HG02973 (cell line): Measurements from ENCODE around the gene LECT2.

Experiments
- ATAC-seq: cut with Tn5 transposase; IDR thresholded peaks from one replicate; pipeline ENCODE4 v1.9.1; 2021; ENCODE audit warnings: moderate library complexity; ENCODE audit not compliant: unreplicated experiment

Gene LECT2

DNA sequence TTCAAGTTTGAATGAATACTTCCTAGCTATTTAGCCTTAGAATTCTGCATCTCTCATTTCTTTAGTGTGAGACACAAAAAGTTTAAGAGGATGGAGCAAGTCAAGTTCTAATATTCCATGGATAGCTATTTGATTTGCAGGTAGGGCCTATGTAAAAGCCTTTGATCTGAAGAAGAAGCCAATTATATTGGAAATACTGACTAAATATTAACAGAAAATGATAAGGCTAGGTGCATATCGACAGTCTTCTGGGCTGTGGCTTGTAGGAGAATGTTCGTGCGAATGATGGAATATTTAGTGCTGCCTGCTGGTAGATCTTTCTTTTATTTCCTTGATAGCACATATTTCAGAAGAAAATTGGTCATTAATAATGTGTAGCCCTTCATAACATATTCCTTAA lies at the start of gene LECT2:
TSS of gene LECT2 (minus strand) at position 85 of the 400 bp plus-strand sequence. CDS start 150 bp downstream, outside the sequence.
- no peak for ATAC-seq

DNA sequence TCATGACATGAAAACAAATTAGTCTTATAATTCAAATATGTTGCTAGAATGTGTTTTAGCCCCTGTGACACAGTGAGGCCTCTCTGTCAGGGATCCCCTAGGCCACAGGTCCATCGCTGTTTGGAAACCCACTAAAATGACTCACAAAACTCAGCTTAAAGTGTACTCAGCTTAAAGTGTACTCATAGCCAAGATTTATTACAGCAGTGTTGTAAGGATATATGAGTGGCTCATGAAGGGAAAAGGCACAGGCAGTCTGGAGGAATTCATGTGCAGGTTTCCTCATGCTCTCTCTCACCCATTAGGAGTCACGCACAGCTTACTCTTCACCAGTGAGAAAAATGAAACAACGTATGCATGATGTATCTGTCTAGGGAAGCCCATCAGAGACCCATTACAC lies 49.7 kb upstream of the LECT2 start:
- ATAC-seq, result no peak

DNA sequence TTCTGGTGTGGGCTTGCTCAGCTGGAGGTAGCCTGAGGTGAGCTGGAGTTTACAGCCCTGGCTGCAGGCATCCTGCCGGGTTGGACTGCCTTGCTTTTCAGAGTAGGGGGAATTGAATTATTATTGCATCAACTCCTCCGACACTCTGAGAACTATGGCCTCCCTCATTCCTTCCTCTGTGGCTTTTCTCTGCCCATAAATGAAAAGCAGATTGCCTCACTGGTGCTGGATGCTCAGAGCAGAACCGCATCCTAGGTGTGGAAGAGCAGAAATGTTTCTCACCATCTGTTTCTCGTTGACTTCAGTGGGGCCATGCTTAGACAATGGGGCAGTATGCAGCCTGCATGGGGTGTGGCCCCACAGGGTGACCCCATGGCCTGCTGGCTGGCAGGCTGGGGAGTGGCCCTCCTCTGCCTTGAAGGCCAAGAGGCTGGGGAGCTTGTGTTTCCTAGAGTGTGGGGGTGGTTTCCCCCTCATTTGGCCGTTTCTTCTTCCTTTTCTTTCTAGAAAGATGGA lies 46.7 kb upstream of the LECT2 start:
- no peak for ATAC-seq

DNA sequence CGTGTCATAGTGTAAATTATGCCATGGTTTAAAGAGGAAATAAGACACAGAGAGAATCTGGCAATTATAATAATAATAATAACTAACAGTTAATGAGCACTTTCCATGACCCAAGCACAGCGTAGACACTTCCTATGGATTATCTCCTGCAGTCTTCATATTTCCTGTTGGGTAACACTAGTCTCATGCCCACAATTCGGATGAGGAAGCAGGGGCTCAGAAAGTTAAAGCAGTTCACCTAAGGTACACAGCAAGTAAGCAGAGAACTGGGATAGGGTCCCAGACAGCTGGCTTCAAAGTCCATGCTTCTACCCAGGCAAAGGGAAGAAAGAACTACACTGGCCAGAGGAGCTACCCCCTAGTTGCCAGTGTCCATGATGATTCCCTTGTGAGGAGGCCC lies 46.1 kb upstream of the LECT2 start:
- ATAC-seq, result no peak

DNA sequence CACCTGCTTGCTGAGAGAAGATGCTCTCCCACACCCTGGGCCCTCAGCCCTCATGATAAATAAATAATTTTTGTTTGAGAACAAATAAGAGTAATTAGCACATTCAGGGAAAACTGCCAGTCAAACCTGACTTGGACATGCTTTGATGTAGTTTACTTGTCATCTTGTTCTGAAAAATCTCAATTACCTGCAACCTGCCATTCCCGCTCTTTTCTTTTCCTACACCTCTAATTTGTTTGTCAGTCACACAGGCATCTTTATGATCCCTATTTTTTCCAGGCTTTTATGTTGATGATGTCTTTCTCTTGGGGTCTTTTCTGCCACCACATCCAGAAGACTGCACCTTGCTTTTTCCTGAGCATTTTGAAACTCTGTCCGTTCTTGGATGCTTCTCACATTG lies 45.4 kb upstream of the LECT2 start:
- no peak for ATAC-seq

DNA sequence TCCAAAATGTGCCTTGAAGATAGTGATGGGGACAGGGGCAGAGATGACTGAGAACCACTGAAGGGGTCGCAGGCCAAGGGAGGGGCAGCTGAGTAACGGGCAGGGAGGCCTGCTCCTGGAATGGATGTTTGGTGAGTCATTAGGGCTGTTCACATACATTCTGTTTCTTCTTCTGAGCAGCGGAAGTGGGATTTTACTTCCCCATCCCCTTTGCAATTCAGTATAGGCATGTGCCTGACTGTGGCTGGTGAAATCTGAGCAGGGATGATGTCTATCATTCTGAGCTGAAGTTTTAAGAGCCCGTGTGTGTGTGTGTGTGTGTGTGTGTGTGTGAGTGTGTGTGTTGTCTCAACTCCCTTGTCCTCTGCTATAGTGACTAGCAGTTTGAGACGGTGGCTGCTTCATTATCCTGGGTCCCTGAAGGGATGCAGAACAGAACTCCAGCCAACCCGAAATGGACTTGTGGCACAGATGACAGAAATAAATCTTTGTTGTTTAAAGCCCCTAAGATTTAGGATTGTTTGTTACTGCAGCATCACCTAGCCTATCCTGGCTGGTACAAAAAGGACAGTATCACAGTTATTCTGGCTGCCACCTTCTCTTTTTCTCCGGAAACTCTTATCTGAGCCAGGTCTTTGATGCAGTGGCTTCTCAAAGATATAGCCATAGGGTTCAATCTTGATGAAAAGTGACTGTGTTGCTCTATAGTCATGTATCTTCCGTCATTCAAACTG lies 44.8 kb upstream of the LECT2 start:
- no peak for ATAC-seq

DNA sequence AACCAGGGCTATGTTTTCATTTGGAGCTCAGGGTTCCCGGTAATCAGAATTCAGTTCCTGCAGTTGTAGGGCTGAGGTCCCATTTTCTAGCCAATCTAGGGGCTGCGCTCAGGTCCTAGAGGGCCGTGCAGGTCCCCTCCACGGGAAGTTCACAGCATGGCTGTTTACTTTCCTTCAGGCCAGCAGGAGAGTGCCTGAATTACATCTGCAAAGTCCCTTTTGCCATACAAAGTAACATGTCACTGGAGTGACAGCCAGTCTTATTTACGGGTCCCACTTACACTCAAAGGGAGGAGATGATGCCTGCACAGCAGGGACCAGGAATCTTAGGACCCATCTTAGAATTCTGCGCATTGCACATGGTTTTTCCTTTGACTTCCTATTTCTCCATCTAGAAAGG lies 44.1 kb upstream of the LECT2 start:
- ATAC-seq, result no peak

DNA sequence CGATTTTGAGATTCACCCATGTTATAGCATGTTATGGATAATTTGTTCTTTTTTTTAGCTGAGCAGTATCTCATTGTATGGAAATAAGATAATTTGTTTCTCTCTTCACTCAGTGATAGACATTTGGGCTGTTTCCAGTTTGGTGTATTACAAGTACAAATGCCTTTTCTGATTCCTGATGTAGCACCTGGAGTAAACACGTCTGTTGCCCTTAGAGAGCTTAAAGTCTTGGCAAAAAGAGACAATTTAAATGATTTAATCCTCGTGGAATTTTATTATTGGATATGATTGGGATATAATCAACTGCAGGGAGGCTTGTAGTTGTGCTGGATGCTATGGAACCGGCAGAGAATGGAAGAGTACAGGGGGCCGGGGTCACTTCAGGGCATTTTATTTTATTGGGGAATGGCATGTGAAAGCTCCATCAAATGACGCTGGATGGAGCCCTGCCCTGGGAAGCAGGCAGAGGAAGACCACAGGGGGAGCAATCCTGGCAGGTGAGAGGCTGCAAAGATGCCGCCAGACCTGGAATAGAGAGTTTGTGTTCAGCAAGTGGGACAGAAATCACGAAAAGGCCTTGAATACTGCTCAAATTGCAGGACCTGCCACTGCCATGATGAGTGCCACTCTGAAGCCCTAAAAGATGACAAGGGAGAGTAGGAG lies 43.0 kb upstream of the LECT2 start:
- ATAC-seq, result no peak

DNA sequence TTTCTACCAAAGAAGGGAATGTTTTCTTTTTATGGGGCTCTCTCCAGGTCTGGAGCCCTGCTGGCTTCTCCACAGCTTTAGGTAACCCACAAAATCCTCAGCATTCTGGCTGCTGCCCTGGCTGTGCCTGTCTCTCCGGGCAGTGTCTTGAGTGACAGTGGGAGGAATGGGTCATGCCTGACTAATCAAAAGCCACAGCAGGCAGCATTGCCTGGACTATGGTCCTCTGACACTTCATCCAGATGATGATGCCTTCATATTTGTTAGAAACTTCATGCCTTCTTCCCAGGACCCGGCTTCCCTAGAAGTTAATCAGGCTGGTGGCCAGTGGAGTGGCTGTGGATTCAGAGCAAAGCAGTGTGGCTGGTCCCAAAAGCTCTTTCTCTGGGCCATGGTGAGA lies 41.8 kb upstream of the LECT2 start:
- no peak for ATAC-seq

DNA sequence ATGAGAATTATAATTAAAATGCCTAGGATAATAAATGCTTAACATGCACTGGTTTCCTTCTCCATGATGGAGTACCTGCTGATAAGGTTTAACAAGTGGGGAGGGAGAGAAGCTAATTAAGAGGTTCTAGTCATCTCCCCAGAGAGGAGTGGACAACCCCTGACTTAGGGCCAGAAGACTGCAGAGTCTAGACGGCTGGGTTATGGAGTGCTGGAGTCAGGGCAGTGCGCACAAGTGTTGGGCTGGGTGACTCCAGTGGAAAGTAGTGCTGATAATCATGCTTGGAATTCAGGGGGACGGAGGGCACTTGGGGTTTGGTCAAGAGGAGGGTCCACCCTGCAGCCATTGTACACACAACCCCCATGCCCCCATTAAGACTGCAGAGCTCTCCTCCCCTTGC lies 41.2 kb upstream of the LECT2 start:
- ATAC-seq, result no peak

DNA sequence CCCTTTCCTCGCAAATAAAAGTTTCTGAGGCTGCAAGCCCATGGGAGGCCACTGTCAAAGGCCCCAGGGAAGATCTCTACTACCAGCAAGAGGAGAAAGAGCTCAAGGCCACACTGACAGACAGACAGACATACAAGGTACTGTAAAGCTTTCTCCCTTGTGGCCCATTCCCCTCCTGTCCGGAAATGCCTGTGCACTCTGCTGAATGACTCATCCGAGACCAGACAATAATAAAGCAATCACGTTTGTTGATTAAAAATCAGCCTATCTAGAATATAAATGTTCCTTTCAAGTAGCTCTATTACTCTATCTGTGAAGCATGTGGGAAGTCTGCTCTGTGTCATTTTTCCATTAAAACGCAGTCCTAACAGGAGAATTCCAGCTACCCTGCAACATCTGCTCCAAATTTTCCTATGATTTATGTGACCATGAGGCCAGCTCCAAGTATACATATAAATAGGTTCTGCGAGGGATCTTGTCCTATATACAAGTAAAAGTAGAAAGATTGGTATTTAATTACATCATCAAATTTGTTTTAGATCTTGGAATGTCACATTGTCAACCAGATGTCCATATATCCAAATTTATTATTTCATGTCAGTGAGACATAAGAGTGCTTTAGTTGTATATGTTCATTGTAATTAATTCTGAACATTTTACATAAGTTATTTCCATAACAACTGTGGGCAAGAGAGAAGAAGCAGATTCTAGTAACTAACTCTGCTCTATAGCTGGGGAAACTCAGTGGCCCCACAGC lies 39.3 kb upstream of the LECT2 start:
- no peak for ATAC-seq

DNA sequence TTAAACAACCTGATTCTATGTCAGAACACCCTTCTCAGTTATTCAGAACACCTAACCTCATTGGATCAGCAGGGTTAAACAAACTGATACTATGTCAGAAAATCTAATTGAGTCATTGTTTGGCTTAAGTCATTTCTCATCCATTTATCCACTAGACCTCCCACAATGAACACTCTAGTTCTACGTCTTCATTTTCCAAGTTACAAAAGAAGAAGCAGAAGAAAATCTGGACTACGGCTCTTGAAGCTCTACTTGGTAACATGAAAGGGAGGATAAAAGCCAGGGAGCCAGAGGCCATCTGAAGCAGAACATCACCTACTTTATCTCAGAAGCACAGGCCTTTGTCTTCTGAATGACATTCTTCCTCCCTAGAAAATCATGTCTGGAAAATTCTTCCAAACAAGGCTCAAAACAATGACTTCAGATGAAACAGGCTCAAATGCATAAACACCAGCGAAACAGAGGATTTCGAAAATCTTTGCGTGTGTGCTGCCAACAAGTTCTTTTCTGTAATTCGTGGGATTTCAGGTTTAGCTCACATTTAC lies 38.6 kb upstream of the LECT2 start:
- no peak for ATAC-seq

DNA sequence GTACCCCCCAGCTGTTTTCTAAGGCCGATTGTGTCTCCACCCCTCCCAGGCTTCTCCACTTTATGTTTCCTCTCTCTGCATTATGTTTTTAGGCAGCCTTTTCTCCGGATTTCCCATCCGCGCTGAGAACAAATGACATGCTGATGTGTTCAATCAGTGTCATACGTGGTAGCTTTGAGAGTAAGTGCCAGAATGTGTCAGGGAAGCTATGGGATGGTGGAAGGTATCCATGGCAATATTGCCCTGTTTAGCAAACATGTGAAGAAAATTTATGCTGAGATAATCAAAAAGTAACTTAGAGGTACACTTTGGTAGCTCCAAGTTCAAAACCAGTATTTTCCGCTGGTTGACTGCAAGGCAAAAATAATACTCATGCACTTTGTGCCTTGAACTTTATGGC lies 36.6 kb upstream of the LECT2 start:
- no peak for ATAC-seq

DNA sequence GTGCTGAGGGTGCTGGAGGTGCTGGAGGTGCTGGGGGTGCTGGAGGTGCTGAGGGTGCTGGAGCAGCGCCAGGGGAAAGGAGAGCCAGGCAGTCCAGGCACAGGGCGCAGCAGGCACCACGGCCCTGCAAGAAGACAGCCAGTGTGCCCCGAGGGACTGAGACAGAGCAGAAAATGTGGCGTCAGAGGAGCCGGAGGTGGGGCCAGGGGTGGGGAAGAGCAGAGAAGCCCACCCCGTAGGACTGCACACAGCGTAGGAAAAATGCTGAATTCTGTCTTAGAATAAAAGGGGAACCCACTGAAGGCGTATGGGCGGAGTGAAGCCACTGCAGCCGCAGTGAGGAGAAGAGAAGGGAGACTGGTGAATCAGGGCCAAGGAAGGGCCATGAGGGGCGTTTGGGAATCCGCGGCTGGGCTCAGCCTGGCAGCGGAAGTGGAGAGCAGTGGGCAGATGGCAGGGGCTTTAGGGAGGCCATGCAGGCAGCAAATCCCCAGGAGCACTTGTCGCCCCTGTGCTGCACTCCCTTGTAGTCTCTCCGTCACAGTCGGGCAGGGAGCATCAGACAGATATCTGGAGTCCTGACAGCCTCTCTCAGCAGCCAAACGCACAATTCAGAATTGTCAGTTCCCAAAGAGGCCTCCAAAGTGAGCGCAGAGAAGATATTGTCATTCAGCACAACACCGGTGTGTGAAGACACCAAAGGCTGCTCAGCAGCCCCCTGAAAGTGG lies 35.9 kb upstream of the LECT2 start:
- no peak for ATAC-seq

DNA sequence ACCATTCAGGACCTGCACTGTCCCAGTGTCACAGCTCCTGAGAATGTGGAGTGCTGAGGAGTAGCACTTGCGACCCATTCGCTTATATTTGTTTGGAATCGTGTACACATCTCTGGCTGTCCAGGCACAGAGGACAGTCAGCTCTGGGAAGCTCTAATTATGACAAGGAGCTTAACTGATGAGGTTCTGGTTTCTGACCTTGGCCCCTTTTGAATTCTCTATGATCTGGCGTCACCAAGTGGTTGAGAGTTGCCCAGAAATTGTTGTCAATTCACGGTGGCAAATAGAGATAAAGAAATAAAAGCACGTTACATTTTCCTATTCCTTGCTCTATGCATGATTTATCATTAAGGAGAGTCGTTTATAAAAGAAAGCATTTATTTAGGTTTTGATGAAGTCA lies 34.9 kb upstream of the LECT2 start:
- no peak for ATAC-seq

DNA sequence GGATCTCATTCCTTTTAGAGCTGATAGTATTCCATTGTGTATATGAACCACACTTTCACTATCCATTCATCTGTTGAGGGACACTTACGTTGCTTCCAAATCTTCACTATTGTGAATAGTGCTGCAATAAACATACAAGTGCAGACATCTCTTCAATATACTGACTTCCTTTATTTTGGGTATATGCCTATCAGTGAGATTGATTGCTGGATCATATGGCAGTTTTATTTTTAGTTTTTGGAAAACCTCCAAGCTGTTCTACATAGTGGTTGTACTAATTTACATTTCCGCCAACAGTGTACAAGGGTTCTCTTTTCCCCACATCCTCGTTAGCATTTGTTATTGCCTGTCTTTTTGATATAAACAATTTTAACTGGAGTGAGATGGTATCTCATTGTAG lies 33.8 kb upstream of the LECT2 start:
- ATAC-seq, result no peak

DNA sequence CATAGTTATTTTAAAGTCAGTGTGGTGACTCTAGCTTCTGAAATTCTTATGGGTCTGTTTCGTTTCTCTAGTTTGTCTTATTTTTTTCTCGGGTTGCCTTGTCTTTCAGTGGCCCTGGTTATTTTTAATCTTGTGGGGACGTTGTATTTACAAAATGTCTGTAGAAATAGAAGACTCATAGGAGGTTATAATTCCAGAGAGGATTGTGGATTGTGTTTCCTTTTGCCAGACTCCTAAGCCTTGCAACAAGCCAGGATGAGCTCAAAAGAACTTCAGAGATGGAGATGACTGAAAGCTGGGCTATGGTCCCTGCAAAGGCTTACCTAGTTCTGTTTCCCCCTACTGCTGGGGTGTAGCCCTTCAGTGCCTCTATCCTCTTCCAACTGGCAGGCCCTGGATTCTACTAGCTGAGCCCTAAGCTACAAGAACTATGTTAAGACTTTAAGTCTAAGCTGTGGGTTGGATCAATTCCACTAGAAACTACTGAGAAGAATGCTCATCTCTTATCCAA lies 32.2 kb upstream of the LECT2 start:
- ATAC-seq, result no peak

DNA sequence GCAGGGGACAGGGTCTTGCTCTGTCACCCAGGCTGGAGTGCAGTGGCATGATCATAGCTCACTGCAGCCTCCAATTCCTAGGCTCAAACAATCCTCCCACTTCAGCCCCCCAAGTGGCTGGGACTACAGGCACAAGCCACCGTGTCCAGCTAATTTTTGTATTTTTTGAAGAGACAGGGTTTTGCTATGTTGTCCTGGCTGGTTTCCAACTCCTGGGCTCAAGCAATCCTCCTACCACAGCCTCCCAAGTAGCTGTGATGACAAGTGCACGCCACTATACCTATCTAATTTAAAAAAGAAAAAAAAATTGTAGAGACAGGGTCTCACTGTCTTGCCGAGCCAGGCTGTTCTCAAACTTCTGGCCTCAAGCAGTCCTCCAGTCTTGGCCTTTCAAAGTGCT lies 31.6 kb upstream of the LECT2 start:
- no peak for ATAC-seq

DNA sequence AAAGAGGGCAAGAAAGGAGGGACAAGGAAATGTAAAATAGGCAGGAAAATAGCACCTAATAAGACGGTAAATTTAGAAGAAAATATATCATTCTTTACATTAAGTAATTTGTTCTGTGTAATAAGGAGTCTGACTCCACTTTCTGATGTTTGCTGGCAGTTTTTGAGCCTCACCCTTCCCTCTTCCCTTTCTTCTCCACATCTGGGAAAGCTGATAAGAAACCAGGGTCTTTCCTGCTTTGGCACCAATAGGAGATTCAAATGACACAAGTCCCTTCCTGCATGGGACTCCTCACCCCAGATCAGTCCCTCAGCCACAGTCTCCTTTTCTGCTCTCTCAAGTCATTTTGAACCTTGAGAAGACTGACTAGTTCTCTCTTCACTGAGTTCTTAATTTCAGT lies 31.2 kb upstream of the LECT2 start:
- no peak for ATAC-seq

DNA sequence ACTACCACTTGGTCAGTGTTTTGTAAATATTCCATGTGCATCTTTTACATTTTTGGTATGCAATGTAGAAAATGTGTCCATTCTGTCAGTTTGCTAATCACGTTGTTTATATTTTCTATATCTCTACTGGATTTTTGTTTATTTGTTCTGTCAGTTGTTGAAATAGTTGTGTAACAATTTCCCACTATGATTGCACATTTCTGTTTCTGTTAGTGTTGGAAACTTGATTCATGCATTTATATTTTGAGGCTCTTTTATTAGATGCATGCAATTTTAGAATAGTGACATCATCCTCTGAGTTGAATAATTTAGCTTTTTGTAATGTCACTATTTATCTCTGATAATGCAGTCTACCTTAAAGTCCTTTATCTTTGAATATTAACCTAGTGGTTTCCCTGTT lies 25.8 kb upstream of the LECT2 start:
- no peak for ATAC-seq

DNA sequence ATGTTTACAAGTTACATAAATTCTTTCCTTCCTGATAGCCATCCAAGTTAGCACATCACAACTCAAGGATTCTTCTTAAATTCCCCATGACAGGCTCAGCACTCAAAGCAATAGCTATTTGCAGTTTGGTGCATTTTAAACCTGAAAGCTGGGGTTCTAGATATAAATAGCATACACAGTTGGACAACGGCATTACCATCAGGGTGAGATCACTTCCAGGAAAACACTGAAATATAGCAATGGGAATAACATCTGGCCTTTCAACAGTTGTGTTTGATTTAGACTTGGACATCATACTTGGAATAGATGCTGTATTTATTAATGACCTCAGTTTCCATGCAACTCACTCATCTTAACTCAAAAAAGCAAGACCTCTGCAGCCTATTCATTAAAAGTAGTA lies 24.7 kb upstream of the LECT2 start:
- no peak for ATAC-seq
